Panc1 (cell line): ENCODE results near the gene SYT1. TPM values are rescaled to one million over a fixed set of nuclear protein-coding genes. Genes with fewer than 3 reads are reported as not detected.

ENCODE experiments used
- ATAC-seq: fragments of 200-7000 bp; cut with Tn5 transposase; 2 replicates; pipeline ENCODE4 v1.9.1; 2020; ENCODE audit warnings: mild to moderate bottlenecking, moderate library complexity
- BruUV-seq: library from RNA; stranded (reverse); fragments of 400-500 nt; replicated peaks from 2 replicates; lab custom pipeline; 2021; lab: Mats Ljungman, UMichigan
- CTCF ChIA-PET: fragments of 300-600 bp; sonication (Branson Sonifier 250); formaldehyde crosslinking; loops from one replicate; lab custom pipeline; 2022; ENCODE audit warnings: antibody characterized with exemption; lab: Charles Lee
- POLR2A ChIA-PET: fragments of 300-600 bp; sonication (Branson Sonifier 250); formaldehyde crosslinking; loops from one replicate; lab custom pipeline; 2022; ENCODE audit warnings: antibody characterized with exemption; lab: Charles Lee
- DNase-seq: peaks from one replicate; pipeline ENCODE4 v3.0.0-alpha.2; 2010; ENCODE audit warnings: low read depth, low spot score
- H3K27ac ChIP-seq: 2 replicates; pipeline ENCODE4 v1.5.1; 2011; ENCODE audit warnings: mild to moderate bottlenecking, low read length, inconsistent platforms
- H3K27me3 ChIP-seq: fragments of 200-500 bp; sonication (Bioruptor generic); 2 replicates; pipeline ENCODE4 v1.6.0; 2014; ENCODE audit warnings: low read length, inconsistent platforms; ENCODE audit not compliant: control insufficient read depth, insufficient read depth
- H3K36me3 ChIP-seq: fragments of 200-500 bp; sonication (Bioruptor generic); 2 replicates; pipeline ENCODE4 v1.5.1; 2014; ENCODE audit warnings: inconsistent platforms, mild to moderate bottlenecking, low read length, moderate library complexity; ENCODE audit not compliant: control insufficient read depth, insufficient read depth
- H3K4me1 ChIP-seq: 2 replicates; pipeline ENCODE4 v1.5.1; 2011; ENCODE audit warnings: inconsistent platforms, mild to moderate bottlenecking, low read length, moderate library complexity; ENCODE audit not compliant: control insufficient read depth, insufficient read depth
- H3K4me3 ChIP-seq, 2 experiments: 2 replicates each; pipeline ENCODE4 v1.5.1; 2011 to 2012; ENCODE audit warnings: low read depth in 2 of 2, low read length in 2 of 2, mild to moderate bottlenecking in 2 of 2, inconsistent platforms in 1 of 2, moderate library complexity in 1 of 2
- H3K9me3 ChIP-seq: fragments of 200-500 bp; sonication (Bioruptor generic); 2 replicates; pipeline ENCODE4 v1.5.1; 2014; ENCODE audit warnings: low read depth, mild to moderate bottlenecking, inconsistent platforms, low read length, moderate library complexity; ENCODE audit not compliant: control insufficient read depth, insufficient read depth
- CTCF ChIP-seq: fragments of 450-650 bp; IDR thresholded peaks from 2 replicates; pipeline ENCODE4 v1.5.1; 2017; ENCODE audit warnings: mild to moderate bottlenecking
- POLR2AphosphoS5 ChIP-seq: IDR thresholded peaks from 2 replicates; pipeline ENCODE4 v1.6.1; 2012; ENCODE audit warnings: mild to moderate bottlenecking, low read depth, low read length, moderate library complexity
- REST ChIP-seq, 2 experiments: IDR thresholded peaks; 2 replicates each; pipeline ENCODE4 v1.6.1; 2011 to 2012; ENCODE audit warnings: low read depth in 2 of 2, control low read depth in 1 of 2, low read length in 1 of 2, mild to moderate bottlenecking in 1 of 2, moderate library complexity in 1 of 2; ENCODE audit not compliant: insufficient read depth in 1 of 2
- SIN3A ChIP-seq: IDR thresholded peaks from 2 replicates; pipeline ENCODE4 v1.6.1; 2012; ENCODE audit warnings: low read depth, mild to moderate bottlenecking, low read length, moderate library complexity, borderline replicate concordance; ENCODE audit not compliant: insufficient read depth
- TCF7L2 ChIP-seq: IDR thresholded peaks from 2 replicates; pipeline ENCODE4 v1.6.1; 2011; ENCODE audit warnings: mild to moderate bottlenecking, low read depth, low read length, inconsistent platforms
- in situ Hi-C: cut with HindIII; loops from 2 replicates; pipeline ENCODE4 v1.10.0; 2016; ENCODE audit warnings: low sequenced_read_pairs, low pct_unique_long_range_greater_than_20kb
- intact Hi-C: fragments of 100-400 bp; cut with micrococcal nuclease; formaldehyde crosslinking; loops from one replicate; pipeline ENCODE4 v1.10.0; 2022; ENCODE audit not compliant: unreplicated experiment
- total RNA-seq: library from RNA; stranded (reverse); gene quantifications from one replicate; pipeline ENCODE4 v1.2.1, GENCODE V29; 2021; ENCODE audit not compliant: unreplicated experiment

Gene SYT1
- total RNA-seq, 1 experiment from 2014 or later, result 3.0 TPM

- Histone ChIP-seq H3K4me3 (no peak overlapping the region), H3K36me3 (no peaks in the 10 kb centered on the region), H3K27me3 (no peaks in the 10 kb centered on the region), H3K4me1 (no peaks in the 10 kb centered on the region), H3K27ac (no peak overlapping the region), H3K9me3 (no peaks in the 10 kb centered on the region)
- intact Hi-C loops (no loop called here), in situ Hi-C loops (no loop called here)
- TF ChIP-seq TCF7L2 (no peak), REST (IDR thresholded peaks at IDR 0.05; ENCODE audit: insufficient read depth in 1 of 2, low read depth in 2 of 2, low read length in 1 of 2) (no peak), SIN3A (no peak), POLR2AphosphoS5 (no peak), CTCF (no peak)
- ChIA-PET CTCF (no interaction called here), POLR2A (no interaction called here)
- DNase-seq (no peak), ATAC-seq (no peak)
- BruUV-seq, result no TSS peak
Observed at GRCh38 chr12:79083181-79083580, 218.6 kb downstream of the SYT1 start.

- ChIA-PET POLR2A (no interaction called here), CTCF (no interaction called here)
- no TSS peak for BruUV-seq
Observed at GRCh38 chr12:79085106-79085682, 220.6 kb downstream of the SYT1 start.

More at GRCh38 chr12:79085106-79085682, 220.6 kb downstream of the SYT1 start:
- in situ Hi-C loops, result no loop called here
- H3K9me3 ChIP-seq, result no peaks in the 10 kb centered on the region
- no peaks in the 10 kb centered on the region for H3K36me3 ChIP-seq
- no peak for TF ChIP-seq TCF7L2
- TF ChIP-seq CTCF, result no peak
- TF ChIP-seq POLR2AphosphoS5, result no peak
- TF ChIP-seq SIN3A, result no peak
- TF ChIP-seq REST (IDR thresholded peaks at IDR 0.05; ENCODE audit: insufficient read depth in 1 of 2, low read depth in 2 of 2, low read length in 1 of 2), result no peak
- H3K27ac ChIP-seq, result no peak overlapping the region
- H3K4me3 ChIP-seq, result no peak overlapping the region
- intact Hi-C loops, result no loop called here
- no peaks in the 10 kb centered on the region for H3K4me1 ChIP-seq
- no peak for DNase-seq
- H3K27me3 ChIP-seq, result no peaks in the 10 kb centered on the region
- ATAC-seq, result no peak
